Osteoblast (primary cell): ENCODE results near the gene TMA7. TPM values are rescaled to one million over a fixed set of nuclear protein-coding genes. Genes with fewer than 3 reads are reported as not detected.
"Not testable (repeated sequence)": the region's sequence is repeated elsewhere in the genome, so short reads cannot be mapped to it uniquely, and the experiment has no call there.

Experiments
- DNase-seq: peaks from one replicate; pipeline ENCODE4 v3.0.0; 2011; ENCODE audit warnings: low spot score, mixed read lengths; ENCODE audit not compliant: insufficient read length; ENCODE audit errors: missing footprints
- H2AFZ ChIP-seq: 2 replicates; pipeline ENCODE4 v1.6.0; 2011; ENCODE audit warnings: mild to moderate bottlenecking, low read length
- H3K27ac ChIP-seq: 2 replicates; pipeline ENCODE4 v1.5.1; 2011; ENCODE audit warnings: mild to moderate bottlenecking, low read depth, low read length, moderate library complexity
- H3K27me3 ChIP-seq: 2 replicates; pipeline ENCODE4 v1.6.0; 2012; ENCODE audit warnings: mild to moderate bottlenecking, control low read depth, inconsistent platforms, low read length, moderate library complexity; ENCODE audit not compliant: insufficient read depth
- H3K36me3 ChIP-seq: 2 replicates; pipeline ENCODE4 v1.5.1; 2011; ENCODE audit warnings: mild to moderate bottlenecking, low read length, control low read depth, moderate library complexity; ENCODE audit not compliant: insufficient read depth
- H3K4me1 ChIP-seq: 2 replicates; pipeline ENCODE4 v1.5.1; 2011; ENCODE audit warnings: mild to moderate bottlenecking, low read length, control low read depth, moderate library complexity; ENCODE audit not compliant: insufficient read depth
- H3K4me2 ChIP-seq: 2 replicates; pipeline ENCODE4 v1.6.0; 2011; ENCODE audit warnings: mild to moderate bottlenecking, low read length; ENCODE audit not compliant: insufficient read depth
- H3K4me3 ChIP-seq: fragments of 200-600 bp; sonication (generic); 3 replicates; pipeline ENCODE4 v1.5.1; 2012; ENCODE audit warnings: mild to moderate bottlenecking, low read length, inconsistent platforms; ENCODE audit not compliant: insufficient read depth
- H3K79me2 ChIP-seq: 2 replicates; pipeline ENCODE4 v1.6.0; 2012; ENCODE audit warnings: mild to moderate bottlenecking, low read length, control low read depth, inconsistent platforms; ENCODE audit not compliant: insufficient read depth
- H3K9me3 ChIP-seq: 2 replicates; pipeline ENCODE4 v1.5.1; 2011; ENCODE audit warnings: low read depth, low read length, control low read depth
- H4K20me1 ChIP-seq: 2 replicates; pipeline ENCODE4 v1.6.0; 2012; ENCODE audit warnings: mild to moderate bottlenecking, low read length, control low read depth; ENCODE audit not compliant: insufficient read depth
- CTCF ChIP-seq: IDR thresholded peaks from 2 replicates; pipeline ENCODE4 v1.5.1; 2011; ENCODE audit warnings: mild to moderate bottlenecking, low read depth, low read length, moderate library complexity; ENCODE audit errors: extremely low read depth
- total RNA-seq: library from RNA; depleted of rRNA; stranded (reverse); fragments of >200 nt; gene quantifications from 2 replicates; pipeline ENCODE4 v1.2.3, GENCODE V29; 2012

TMA7 gene
- total RNA-seq, 1 donor, result 128 TPM

GRCh38 chr3:48459773-48460516 is 19.9 kb downstream of the TMA7 start:
- no peak for TF ChIP-seq CTCF
- H3K36me3 ChIP-seq, result peaks cover 42% of the 10 kb centered on the region
- H3K4me3 ChIP-seq, result no peak overlapping the region
- H3K27ac ChIP-seq, result no peak overlapping the region
- H4K20me1 ChIP-seq, result no peaks in the 10 kb centered on the region
- H3K9me3 ChIP-seq, result no peaks in the 10 kb centered on the region
- H3K27me3 ChIP-seq, result no peaks in the 10 kb centered on the region
- H3K4me2 ChIP-seq, result no peak overlapping the region
- no peak overlapping the region for H2AFZ ChIP-seq
- no peaks in the 10 kb centered on the region for H3K79me2 ChIP-seq
- no peak for DNase-seq
- peaks cover under 1% of the 10 kb centered on the region for H3K4me1 ChIP-seq

- no peak for TF ChIP-seq CTCF
- Histone ChIP-seq H3K9me3 (no peaks in the 10 kb centered on the region), H3K36me3 (peaks cover 36% of the 10 kb centered on the region), H3K4me3 (no peak overlapping the region), H3K4me1 (peaks cover 5% of the 10 kb centered on the region), H3K27ac (no peak overlapping the region), H3K4me2 (no peak overlapping the region), H4K20me1 (no peaks in the 10 kb centered on the region), H3K27me3 (no peaks in the 10 kb centered on the region), H3K79me2 (no peaks in the 10 kb centered on the region), H2AFZ (no peak overlapping the region)
- peak; percentile 31 for DNase-seq
Measured at GRCh38 chr3:48460517-48460902, 20.5 kb downstream of the TMA7 start.

- H3K4me1 ChIP-seq, result peaks cover 15% of the 10 kb centered on the region
- not testable (repeated sequence) for H3K4me3 ChIP-seq, H3K27ac ChIP-seq, H3K4me2 ChIP-seq, DNase-seq, H3K79me2 ChIP-seq, H2AFZ ChIP-seq, H4K20me1 ChIP-seq, H3K9me3 ChIP-seq, H3K27me3 ChIP-seq
- peaks cover 30% of the 10 kb centered on the region for H3K36me3 ChIP-seq
Measured at GRCh38 chr3:48461767-48462166, 21.7 kb downstream of the TMA7 start.

- no peak overlapping the region for H3K27ac ChIP-seq
Measured at GRCh38 chr3:48463703-48464102, 23.6 kb downstream of the TMA7 start.

More at GRCh38 chr3:48463703-48464102, 23.6 kb downstream of the TMA7 start:
- Histone ChIP-seq H2AFZ (no peak overlapping the region), H3K4me1 (peaks cover 27% of the 10 kb centered on the region), H3K79me2 (peaks cover 24% of the 10 kb centered on the region), H4K20me1 (no peaks in the 10 kb centered on the region), H3K9me3 (no peaks in the 10 kb centered on the region), H3K36me3 (peaks cover 42% of the 10 kb centered on the region), H3K4me2 (no peak overlapping the region), H3K4me3 (no peak overlapping the region), H3K27me3 (no peaks in the 10 kb centered on the region)
- peak; percentile 45 for DNase-seq
- no peak for TF ChIP-seq CTCF
